Cardiac septum (tissue), 1 donor: ENCODE results near the gene NKAPD1. TPM values are rescaled to one million over a fixed set of nuclear protein-coding genes. Genes with fewer than 3 reads are reported as not detected.
"Not testable (repeated sequence)": the region's sequence is repeated elsewhere in the genome, so short reads cannot be mapped to it uniquely, and the experiment has no call there.

Source experiments
- DNase-seq: peaks from one replicate; pipeline ENCODE4 v3.0.0-alpha.2; 2020; ENCODE audit warnings: low spot score
- intact Hi-C: fragments of 100-400 bp; cut with DNase I; formaldehyde crosslinking; loops from one replicate; pipeline ENCODE4 v1.14.0; 2022
- total RNA-seq: library from RNA; stranded (reverse); fragmentation: NEBNext Ultra II Directional; extraction: Animal tissue kit (Norgen Biotek cat#: 25700); gene quantifications from one replicate; pipeline ENCODE4 v1.2.1, GENCODE V29; 2021
- donor health status: DM: no; HTN: no; CAD: no.

The NKAPD1 gene
- total RNA-seq, 1 donor from 2014 or later, result 9.7 TPM

DNA sequence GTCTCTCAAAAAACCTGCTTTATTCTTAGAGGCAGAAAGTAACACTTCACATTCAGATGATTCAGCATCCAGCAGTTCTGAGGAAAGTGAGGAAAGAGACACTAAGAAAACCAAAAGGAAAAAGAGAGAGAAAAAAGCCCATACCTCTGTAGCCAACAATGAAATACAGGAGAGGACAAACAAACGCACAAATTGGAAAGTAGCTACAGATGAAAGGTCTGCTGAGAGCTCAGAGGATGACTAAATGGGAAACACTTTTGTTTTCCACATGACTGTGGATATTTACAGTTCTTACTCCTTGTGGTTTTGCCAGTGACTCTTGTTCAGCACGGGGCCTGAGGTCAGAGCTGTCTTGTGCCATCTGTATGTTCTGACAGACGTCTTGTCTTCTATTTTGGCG is 8.6 kb downstream of the NKAPD1 start:
- intact Hi-C loops, result no loop called here
- DNase-seq, result no peak

DNA sequence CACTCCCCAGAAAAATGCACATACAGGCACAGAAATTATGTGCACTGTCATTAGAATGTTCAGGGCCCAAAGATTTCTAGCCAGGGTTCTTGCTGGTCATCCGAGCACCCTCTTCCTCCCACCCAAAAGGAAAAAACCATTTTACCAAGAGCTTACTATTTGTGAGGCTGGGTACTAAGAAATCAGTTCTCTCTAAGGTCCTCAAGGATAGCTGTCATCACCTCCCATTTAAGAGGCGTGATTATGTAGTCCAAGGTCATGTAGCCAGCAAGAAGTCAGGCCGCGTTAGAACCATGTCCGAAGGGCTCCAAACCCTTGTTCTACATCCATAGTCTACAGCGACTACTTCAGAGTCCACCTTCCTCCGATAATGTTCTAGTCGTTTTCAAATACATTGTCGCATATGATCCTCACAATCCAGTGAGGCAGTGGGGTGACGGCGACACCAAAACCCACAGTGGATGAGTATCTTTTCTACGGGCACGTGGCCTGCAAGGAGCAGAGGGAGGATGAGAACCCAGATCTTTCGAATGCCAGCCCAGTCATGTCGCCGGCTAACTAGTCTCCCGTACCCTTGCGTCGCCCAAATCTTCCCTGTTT is 11.8 kb downstream of the NKAPD1 start:
- DNase-seq, result no peak
- intact Hi-C loops, result loop anchor here (5.0 kb wide), 1 partner anchor 159 kb away; no protein-coding TSS in a partner anchor

DNA sequence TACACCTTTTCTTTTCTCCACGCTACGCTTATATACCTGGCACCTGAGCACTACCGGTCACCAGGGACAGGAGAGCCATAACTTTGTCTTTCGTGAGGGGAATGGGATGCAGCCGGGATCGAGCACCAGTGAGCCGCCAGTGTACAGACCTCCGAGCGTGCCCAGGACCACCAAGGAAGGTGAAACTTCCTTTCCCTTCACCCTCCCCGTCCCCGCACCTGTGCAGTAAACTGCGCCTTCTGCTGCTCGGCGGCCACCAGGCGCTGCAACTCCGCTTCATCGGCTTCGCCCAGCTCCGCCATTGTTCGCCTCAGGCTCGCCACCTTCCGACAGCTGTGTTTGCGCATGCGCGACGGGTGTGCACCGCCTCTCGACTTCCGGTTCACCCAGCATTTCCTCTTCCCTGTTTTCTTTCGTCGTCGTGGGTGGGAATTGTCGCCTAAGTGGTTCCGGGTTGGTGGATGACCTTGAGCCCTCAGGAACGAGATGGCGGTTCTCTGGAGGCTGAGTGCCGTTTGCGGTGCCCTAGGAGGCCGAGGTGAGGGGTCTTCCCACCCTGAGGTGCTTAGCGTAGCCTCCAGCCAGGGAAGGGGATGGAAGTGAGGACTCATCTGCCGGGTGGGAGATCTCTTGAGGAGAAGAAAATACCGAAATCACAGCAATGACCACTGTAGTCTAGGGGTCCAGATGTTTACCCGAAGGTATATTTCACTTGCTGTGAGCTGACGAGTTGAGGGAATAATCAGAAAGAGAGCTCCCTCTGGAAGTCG is 12.5 kb downstream of the NKAPD1 start, which contains the start of the genes SDHD and TIMM8B:
TSS of gene SDHD (plus strand) at position 452 of the 770 bp plus-strand sequence. CDS start at position 487, 35 bp downstream.
TSS of gene TIMM8B (minus strand) at position 335 of the 770 bp plus-strand sequence. CDS start at position 302, 33 bp downstream.
- intact Hi-C loops, result loop anchor here (5.0 kb wide), 1 partner anchor 159 kb away; no protein-coding TSS in a partner anchor
- peak; percentile 98 for DNase-seq

DNA sequence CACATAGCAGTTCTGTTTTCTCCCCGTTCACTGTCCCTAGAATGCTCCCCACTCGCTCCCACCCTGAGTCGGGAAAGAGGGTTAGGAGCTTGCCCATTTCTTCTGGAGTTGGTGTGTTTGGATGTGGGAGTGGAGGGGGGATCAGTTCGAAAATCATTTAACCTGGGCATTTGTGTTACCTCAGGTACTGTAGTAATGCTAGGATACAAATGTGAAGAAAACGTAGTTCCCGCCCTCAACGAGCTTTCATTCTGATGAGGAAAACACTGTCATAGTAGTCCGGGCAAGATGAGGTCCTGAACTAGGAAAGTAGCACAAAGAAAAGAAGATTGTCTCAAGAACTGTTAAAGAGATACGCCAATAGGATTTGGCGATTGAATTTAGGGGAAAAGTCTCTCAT is 13.1 kb downstream of the NKAPD1 start:
- no peak for DNase-seq
- intact Hi-C loops, result loop anchor here (5.0 kb wide), 1 partner anchor 160 kb away; no protein-coding TSS in a partner anchor

DNA sequence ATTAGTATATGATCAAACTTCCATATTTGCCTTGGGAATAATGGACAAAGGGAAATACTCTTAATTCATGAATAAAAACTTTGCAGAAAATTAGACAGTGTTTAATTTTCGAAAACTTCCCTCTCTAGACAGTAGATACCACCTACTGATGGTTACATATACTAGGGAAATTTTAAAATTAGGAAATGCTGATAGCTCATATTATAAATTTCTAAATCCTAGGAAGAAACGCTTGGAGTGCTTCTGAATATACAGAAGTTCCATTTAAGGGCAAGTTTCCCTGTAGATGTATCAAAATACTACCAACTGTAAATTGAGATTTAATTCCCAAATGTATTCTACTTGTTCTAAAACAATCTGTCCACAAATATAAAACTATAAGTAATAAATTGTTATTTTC is 21.2 kb downstream of the NKAPD1 start:
- DNase-seq, intact Hi-C loops: not testable (repeated sequence)

DNA sequence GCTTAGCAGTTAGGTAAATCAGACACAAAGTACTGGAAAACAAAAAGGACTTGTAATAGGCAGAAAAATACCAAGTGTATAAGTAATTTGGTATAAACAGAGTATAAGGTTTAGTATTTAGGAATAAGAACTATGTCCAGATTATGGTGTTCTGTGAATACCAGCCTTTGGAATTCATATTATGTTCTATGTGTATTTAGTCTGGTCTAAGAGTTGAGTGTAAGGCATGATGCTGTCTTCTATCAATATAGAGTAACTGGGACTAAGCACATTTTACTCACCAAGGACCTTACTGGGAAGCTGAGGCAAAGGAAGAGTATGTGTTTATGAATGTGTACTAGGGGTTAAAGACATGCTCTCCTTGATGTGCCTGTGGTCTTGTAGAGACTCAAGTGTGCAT is 22.1 kb downstream of the NKAPD1 start:
- intact Hi-C loops, result no loop called here
- no peak for DNase-seq

DNA sequence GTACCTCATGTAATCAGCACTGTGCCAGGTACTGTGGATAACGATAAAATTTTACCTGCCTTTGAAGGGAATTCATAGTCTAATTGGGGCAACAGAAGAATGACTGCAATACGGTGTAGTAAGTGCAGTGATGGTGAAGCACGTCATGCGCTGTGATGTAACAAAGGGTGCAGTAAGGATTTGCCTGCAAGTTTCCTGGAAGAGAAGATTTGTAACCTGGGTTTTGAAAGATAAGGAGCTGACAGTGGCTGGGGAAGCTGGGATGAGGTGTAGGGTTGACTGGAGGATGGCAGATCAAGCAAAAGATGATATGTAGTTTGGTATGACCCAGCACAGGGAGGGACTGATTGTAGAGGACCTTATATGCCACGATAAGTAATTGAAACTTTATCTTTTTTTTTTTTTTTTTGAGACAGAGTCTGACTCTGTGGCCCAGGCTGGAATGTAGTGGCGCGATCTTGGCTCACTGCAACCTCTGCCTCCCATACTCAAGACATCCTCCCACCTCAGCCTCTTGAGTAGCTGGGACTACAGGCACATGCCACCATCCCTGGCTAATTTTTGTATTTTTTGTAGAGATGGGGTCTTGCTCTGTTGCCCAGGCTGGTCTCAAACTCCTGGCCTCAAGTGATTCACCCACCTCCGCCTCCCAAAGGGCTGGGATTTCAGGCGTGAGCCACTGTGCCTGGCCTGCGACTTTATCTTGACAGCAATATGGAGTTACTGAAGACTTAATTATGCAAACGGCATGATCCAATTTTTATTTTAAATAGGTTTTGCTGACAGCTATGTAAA is 23.8 kb downstream of the NKAPD1 start:
- no peak for DNase-seq
- intact Hi-C loops, result no loop called here

DNA sequence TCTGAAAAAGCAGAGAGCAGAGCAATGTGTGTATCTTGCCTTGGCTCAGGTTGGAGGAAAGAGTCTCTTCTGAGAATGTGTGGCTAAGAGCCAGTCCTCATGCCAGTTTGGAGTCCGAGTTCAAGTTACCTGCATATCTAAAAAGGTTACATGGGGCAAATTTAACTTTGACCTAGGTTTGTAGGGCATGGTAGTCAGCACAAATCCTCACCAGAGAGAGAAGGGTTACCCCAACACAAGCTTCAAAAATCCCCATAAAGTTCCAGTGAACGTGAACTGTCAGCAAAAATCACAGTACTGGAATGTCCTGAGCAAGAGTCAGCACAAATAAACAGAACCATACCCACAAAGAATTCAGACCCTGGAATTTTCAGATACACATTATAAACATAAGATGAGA is 26.4 kb downstream of the NKAPD1 start:
- DNase-seq, result no peak
- intact Hi-C loops, result no loop called here

DNA sequence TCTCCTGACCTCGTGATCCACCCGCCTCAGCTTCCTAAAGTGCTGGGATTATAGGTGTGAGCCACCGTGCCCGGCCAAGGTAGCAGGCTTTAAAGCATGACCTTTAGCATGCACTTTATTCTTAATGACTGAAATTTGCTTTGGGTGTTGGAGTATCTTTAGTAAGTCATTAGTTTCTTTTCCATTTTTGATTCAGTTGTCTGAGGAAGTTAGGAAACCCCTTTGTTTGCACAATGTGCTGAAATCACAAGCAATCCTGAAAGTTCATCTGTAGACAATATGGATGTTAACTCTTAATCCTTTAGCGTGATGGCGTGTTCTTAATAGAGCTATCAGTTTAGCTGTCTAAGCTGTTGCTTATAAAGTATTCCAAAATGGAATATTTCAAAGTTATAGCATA is 29.3 kb downstream of the NKAPD1 start:
- DNase-seq, result no peak
- intact Hi-C loops, result no loop called here

DNA sequence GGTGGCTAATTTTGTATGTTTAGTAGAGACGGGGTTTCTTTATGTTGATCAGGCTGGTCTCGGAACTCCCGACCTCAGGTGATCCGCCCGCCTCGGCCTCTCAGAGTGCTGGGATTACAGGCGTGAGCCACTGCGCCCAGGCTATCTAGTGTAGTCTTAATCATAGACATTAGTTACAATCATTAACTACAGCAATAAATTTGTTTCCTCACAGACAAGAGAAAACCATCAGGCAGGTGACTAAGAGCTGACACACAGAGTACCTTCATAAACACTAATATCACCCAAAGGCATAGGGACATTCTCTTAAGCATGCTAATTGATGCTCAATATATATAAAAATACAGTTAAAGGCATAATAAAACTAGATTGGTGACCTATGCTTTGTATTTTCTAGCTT is 32.0 kb downstream of the NKAPD1 start:
- intact Hi-C loops, result no loop called here
- DNase-seq, result no peak

DNA sequence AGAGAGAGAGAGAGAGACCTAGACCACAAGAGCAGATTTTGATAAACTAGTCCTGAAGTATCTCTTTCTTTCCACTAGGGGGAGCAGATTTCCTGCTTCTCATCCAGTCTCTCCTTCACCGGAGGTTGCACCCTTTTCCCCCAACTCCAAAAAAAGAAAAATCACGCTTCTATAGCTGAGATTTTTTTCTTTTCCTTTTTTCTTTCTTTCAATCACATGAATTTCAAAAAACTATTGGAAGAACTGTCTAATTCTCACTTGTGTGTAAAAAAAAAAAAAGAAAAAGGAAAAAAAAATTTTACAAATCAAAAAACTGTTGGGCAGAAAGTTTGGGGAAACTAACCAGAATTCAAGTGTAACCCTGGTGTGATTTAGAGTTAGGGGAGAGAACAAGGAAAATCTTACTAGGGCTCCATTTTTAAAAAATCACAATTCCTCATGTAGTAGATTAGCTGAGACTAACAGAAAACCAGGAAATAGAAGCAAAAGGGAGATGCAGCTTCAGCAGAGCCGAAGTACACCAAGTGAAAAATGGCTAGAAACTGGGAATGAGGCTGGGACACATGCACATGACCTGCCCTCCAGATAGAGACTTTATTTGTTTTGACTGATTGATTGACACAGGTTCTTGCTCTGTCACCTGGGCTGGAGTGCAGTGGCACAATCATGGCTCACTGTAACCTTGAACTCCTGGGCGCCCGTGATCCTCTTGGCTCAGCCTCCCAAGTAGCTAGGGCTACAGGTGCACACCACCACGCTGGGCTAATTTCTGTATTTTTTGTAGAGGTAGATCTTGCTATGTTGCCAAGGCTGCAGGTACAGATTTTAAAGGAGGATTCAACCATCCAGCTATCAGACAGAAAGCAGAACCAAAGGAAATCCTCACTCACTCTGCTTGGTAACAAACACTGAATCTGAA is 39.7 kb downstream of the NKAPD1 start:
- intact Hi-C loops, result loop anchor here (5.0 kb wide), 2 partner anchors 64 to 169 kb away; partner anchors contain the start of gene BCO2
- no peak for DNase-seq

DNA sequence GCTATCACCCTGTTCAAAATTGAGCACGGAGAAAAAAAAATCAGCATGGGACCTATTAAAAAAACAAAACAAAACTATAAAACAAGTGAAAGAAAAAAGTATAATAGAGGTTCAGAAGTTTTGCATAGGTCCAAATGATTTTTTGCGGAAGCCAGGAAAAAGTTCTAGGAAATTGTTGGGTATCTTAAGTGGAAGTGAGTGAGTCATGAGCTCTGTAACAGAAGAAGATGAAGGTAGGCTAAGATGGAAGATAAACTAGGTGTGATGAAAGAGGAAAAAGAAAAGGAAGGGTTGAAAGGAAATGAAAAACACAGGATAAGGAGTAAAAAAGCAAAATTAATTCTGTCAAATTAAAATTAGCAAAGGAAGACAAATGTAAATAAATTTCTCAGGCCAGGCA is 40.4 kb downstream of the NKAPD1 start:
- intact Hi-C loops, result loop anchor here (5.0 kb wide), 2 partner anchors 63 to 168 kb away; partner anchors contain the start of gene BCO2
- no peak for DNase-seq

DNA sequence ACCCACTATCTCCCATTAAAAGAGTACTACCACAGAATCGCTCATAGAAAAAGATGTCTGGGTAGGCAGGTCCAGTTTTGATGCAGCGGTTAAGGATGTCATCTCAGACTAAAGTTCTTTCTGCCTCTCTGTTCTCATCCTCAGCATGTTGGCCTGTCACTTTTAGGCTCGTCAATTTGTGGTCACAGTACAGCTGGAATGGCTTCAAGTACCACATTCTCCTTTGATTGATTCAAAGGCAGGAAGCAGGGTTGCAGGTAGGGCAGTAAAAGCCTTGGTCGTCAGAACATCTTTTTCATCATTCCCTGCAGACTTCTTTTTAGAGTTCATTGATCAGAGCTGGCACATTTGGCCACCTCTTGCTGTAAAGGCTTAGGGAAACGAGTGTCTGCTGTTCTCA is 41.3 kb downstream of the NKAPD1 start:
- intact Hi-C loops, result loop anchor here (5.0 kb wide), 1 partner anchor 152 kb away; no protein-coding TSS in a partner anchor
- DNase-seq, result no peak

DNA sequence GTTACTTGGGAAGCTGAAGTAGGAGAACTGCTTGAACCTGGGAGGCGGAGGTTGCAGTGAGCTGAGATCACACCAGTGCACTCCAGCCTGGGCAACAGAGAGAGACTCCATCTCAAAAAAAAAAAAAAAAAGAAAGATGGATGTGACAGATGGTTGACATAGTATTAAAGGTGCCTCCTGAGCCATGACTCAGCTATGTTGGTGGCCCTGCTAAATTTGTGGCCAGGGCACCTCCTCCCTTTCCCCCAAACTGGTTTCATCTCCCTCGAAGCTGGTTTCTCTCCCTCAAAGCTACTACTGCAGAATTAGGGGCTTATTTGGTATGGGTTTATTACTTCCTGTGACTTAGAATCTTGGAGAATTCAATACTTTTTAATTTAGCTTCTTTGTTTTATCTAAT is 44.1 kb downstream of the NKAPD1 start:
- intact Hi-C loops, result loop anchor here (5.0 kb wide), 1 partner anchor 149 kb away; no protein-coding TSS in a partner anchor
- no peak for DNase-seq

DNA sequence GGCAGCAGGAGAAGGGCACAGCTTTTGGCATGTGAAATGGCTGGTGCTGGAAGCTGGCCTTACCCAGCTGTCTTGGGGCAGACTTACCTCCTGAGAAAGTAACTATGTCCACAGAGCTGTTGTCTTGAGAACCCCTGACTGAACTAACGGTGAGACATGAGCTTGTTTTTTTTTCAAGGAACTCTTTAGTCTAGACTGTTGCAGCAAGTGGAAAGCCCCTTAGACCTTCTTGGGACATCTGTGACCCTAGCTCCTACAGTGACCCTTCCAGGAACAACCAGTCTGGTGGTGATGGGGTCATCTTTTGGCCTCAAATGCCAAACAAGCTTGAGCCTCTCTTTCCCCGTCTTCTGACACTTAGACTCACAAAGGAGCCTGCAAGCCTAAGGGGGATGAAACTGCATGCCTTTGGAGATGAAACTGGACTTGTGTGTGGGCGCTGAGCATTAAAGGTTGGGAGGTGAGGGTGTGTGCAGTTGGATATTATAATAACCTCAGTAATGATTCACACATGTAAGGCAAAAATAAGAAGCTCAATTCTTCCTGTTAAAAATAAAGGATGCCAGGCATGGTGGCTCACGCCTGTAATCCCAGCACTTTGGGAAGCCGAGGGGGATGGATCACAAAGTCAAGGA is 48.0 kb downstream of the NKAPD1 start:
- DNase-seq, result no peak
- intact Hi-C loops, result no loop called here

DNA sequence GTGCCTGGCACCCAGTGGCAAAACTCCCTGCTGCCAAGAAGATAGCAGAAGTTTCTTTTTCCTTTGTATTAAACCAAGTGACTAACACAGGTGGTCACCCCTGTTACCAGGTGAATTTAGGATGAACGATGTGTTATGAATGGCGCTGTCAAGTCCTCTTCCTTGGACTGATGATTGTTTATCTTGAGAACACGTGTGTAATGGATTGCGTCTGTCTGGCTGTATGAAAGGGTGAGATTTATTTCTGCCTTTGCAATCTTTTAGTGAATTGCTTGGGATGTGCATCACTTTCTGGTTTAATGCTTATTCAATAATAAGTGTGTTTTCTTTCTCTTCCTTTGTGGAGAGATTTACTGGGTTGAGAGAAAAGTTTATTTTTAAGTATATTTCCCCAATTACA is 49.0 kb downstream of the NKAPD1 start:
- intact Hi-C loops, result no loop called here
- DNase-seq, result no peak

DNA sequence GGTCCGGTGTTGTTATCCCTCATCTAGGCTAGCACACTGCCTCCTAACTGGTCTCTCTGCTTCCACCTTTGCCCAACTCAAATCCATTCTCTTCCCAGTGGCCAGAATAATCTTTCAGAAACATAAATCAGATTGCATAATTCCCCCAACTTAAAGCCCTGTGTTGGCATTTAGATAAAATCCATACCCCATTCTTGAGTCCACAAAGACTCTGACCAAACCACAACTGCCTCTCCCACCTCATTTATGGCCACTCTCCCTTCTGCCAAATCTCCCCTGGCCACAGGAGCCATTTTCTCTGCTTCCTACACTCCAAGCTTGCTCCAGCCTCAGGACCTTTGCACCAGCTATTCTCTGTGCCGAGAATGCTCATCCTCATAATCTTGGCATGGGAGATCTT is 53.0 kb downstream of the NKAPD1 start:
- DNase-seq, result no peak
- intact Hi-C loops, result no loop called here

DNA sequence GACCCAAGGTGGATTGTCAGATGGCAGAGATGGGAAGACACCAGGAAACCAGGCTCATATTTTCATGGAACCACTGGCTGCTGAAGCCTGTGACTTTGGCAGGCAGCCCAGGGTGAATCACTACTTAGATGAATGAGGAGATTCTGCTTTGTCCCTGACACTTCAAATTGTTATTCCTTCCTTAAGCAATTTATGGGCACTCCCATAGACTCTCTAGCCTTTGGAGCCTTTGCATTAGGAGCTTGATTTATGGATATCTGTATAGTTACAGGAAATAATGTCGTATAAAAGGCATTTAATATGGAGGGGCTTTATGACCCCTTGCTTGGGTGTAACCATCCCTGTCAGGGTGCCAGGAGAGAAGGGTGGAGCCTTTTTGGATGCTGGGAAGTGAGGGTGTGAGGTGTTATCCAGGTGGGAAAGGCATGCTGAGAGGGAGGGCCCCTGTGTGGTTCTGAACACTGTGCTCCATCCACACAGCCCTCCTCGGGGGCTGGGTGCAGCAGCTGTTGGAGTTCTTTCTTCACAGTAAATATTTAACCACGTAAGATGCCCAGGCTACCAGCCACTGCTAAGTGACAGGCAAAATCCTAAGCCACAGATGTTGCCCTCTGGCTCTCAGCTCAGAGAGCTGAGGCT is 54.5 kb downstream of the NKAPD1 start:
- no peak for DNase-seq
- intact Hi-C loops, result no loop called here
